Common myeloid progenitor, CD34-positive (primary cell): ENCODE data around the gene PRKCE.

Source experiments
- CTCF ChIA-PET: fragments of 350-600 bp; sonication (Branson Sonifier 250); formaldehyde crosslinking; loops from one replicate; lab custom pipeline; 2021; ENCODE audit warnings: antibody characterized with exemption; lab: Charles Lee
- POLR2A ChIA-PET: fragments of 350-600 bp; sonication (Branson Sonifier 250); formaldehyde crosslinking; loops from one replicate; lab custom pipeline; 2021; ENCODE audit warnings: antibody characterized with exemption; lab: Charles Lee
- DNase-seq, 3 donors: peaks; one replicate each; pipeline versions ENCODE4 v3.0.0 to v3.0.0-alpha.2; 2013
- H3K27ac ChIP-seq, 2 experiments: 1 replicate in 1 of 2; 2 replicates in 1 of 2; pipeline ENCODE4 v1.7.0; 2013; ENCODE audit warnings: inconsistent platforms in 2 of 2, low read length in 2 of 2, mild to moderate bottlenecking in 2 of 2, low read depth in 1 of 2, moderate library complexity in 1 of 2; ENCODE audit not compliant: severe bottlenecking in 2 of 2, insufficient read depth in 1 of 2, poor library complexity in 1 of 2
- H3K27me3 ChIP-seq, 5 experiments: replicated peaks in 2 of 5; 1 replicate in 3 of 5; 2 replicates in 2 of 5; pipeline versions ENCODE4 v1.6.1 to v1.7.0; 2013; ENCODE audit warnings: low read length in 4 of 5, mild to moderate bottlenecking in 2 of 5, moderate library complexity in 2 of 5, inconsistent platforms in 1 of 5; ENCODE audit not compliant: insufficient read depth in 5 of 5, control insufficient read depth in 4 of 5
- H3K36me3 ChIP-seq, 4 experiments: 1 replicate in 2 of 4; 2 replicates in 2 of 4; pipeline versions ENCODE4 v1.6.1 to v1.7.0; 2013; ENCODE audit warnings: low read length in 3 of 4, control low read depth in 1 of 4, mild to moderate bottlenecking in 1 of 4; ENCODE audit not compliant: control insufficient read depth in 4 of 4, insufficient read depth in 4 of 4
- H3K4me1 ChIP-seq, 4 experiments: 1 replicate in 3 of 4; 2 replicates in 1 of 4; pipeline versions ENCODE4 v1.6.1 to v1.7.1; 2013; ENCODE audit warnings: low read length in 3 of 4, mild to moderate bottlenecking in 3 of 4, control low read depth in 1 of 4, inconsistent platforms in 1 of 4, moderate library complexity in 1 of 4; ENCODE audit not compliant: control insufficient read depth in 4 of 4, insufficient read depth in 4 of 4; ENCODE audit errors: control extremely low read depth in 1 of 4
- H3K4me3 ChIP-seq, 7 experiments: 1 replicate in 4 of 7; 2 replicates in 3 of 7; pipeline versions ENCODE4 v1.5.1 to v1.7.0; 2013; ENCODE audit warnings: mild to moderate bottlenecking in 7 of 7, low read length in 6 of 7, moderate library complexity in 6 of 7, inconsistent platforms in 2 of 7, low read depth in 2 of 7, control low read depth in 1 of 7; ENCODE audit not compliant: insufficient read depth in 4 of 7, control insufficient read depth in 1 of 7; ENCODE audit errors: extremely low read depth in 1 of 7
- H3K9me3 ChIP-seq, 5 experiments: 1 replicate in 4 of 5; 2 replicates in 1 of 5; pipeline versions ENCODE4 v1.6.1 to v1.7.1; 2013; ENCODE audit warnings: low read length in 4 of 5, mild to moderate bottlenecking in 2 of 5, inconsistent platforms in 1 of 5, low read depth in 1 of 5, moderate library complexity in 1 of 5; ENCODE audit not compliant: control insufficient read depth in 4 of 5, insufficient read depth in 2 of 5; ENCODE audit errors: control extremely low read depth in 1 of 5
- whole genome bisulfite sequencing: methylation state at CpG from one replicate; pipeline ENCODE4 v1.1.5; 2013; ENCODE audit not compliant: insufficient coverage; 5-methylcytosine and 5-hydroxymethylcytosine counted together

PRKCE gene

GRCh38 chr2:46193855-46194254 is 542.4 kb downstream of the PRKCE start:
- POLR2A ChIA-PET, result no interaction called here
- WGBS, result 100% methylated on average over 3 of the region's 3 CpGs
- no peak overlapping the region for H3K27ac ChIP-seq
- no peak overlapping the region for H3K4me3 ChIP-seq
- DNase-seq, result no peak
- H3K27me3 ChIP-seq, result no peaks in the 10 kb centered on the region
- H3K36me3 ChIP-seq, result no peaks in the 10 kb centered on the region
- H3K4me1 ChIP-seq, result peaks cover 0 to 3% (median 0%) of the 10 kb centered on the region in 4 experiments
- CTCF ChIA-PET, result no interaction called here
- H3K9me3 ChIP-seq, result no peaks in the 10 kb centered on the region

GRCh38 chr2:46194856-46195255 is 543.4 kb downstream of the PRKCE start:
- CTCF ChIA-PET, result no interaction called here
- POLR2A ChIA-PET, result no interaction called here

GRCh38 chr2:46195819-46196218 is 544.3 kb downstream of the PRKCE start:
- POLR2A ChIA-PET, result no interaction called here

More at GRCh38 chr2:46194856-46195255, 543.4 kb downstream of the PRKCE start:
- no peak overlapping the region for H3K27ac ChIP-seq
- H3K36me3 ChIP-seq, result no peaks in the 10 kb centered on the region
- H3K4me3 ChIP-seq, result no peak overlapping the region
- H3K4me1 ChIP-seq, result peaks cover 0 to 3% (median under 1%) of the 10 kb centered on the region in 4 experiments
- H3K27me3 ChIP-seq, result no peaks in the 10 kb centered on the region
- H3K9me3 ChIP-seq, result no peaks in the 10 kb centered on the region
- WGBS, result 86% methylated on average over 2 of the region's 2 CpGs
- no peak for DNase-seq

DNA sequence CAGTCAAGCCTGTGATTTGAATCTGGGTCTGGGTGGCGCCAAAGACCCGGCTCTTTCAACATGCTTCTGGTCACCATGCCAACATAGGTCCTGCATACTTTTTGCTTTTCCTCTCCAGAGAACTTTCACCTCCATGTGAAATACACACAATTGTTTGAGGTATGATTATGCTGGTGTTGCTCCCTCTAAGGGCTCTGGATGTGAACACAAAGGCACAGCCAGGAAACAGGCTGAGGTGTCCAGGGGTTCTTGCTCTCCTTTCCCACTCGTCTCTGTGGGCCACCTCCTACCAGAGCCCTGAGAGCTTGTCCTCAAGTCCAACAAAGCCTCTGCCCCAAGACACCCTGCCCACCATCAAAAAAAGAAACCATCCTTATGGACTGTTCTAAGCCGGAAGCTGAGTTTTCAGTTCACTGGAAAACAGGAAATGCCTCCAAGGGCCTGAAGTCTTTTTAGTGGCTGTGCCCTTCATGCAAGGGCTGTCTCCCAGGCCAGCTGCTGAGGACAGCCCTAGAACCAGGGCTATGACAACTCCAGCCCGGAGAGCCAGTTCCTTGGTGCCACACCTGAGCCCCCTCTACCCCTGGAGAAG is 545.5 kb downstream of the PRKCE start:
- Histone ChIP-seq H3K4me3 (no peak overlapping the region), H3K9me3 (peaks cover 0 to 2% (median 0%) of the 10 kb centered on the region in 5 experiments), H3K27ac (no peak overlapping the region), H3K27me3 (no peaks in the 10 kb centered on the region), H3K4me1 (peaks cover 0 to 13% (median 12%) of the 10 kb centered on the region in 4 experiments), H3K36me3 (no peaks in the 10 kb centered on the region)
- ChIA-PET POLR2A (no interaction called here), CTCF (interaction anchor here (0.7 to 1.6 kb wide), 2 partner anchors 21 to 166 kb away, joined by 3 read pairs; no protein-coding TSS in a partner anchor)
- WGBS, result 100% methylated on average over 2 of the region's 5 CpGs
- DNase-seq, result no peak

More at GRCh38 chr2:46195819-46196218, 544.3 kb downstream of the PRKCE start:
- CTCF ChIA-PET, result no interaction called here
- Histone ChIP-seq H3K36me3 (no peaks in the 10 kb centered on the region), H3K4me1 (peaks cover 0 to 12% (median 9%) of the 10 kb centered on the region in 4 experiments), H3K9me3 (no peaks in the 10 kb centered on the region), H3K4me3 (no peak overlapping the region), H3K27me3 (no peaks in the 10 kb centered on the region), H3K27ac (no peak overlapping the region)
- 94% methylated on average over 10 of the region's 10 CpGs for WGBS
- DNase-seq, result no peak

- POLR2A ChIA-PET, result no interaction called here
- H3K27ac ChIP-seq, result no peak overlapping the region
- WGBS, result 94% methylated on average over 3 of the region's 4 CpGs
- peaks cover 0 to 2% (median 0%) of the 10 kb centered on the region in 5 experiments for H3K9me3 ChIP-seq
- CTCF ChIA-PET, result interaction anchor here (0.7 to 1.6 kb wide), 2 partner anchors 20 to 166 kb away, joined by 3 read pairs; no protein-coding TSS in a partner anchor
- H3K36me3 ChIP-seq, result no peaks in the 10 kb centered on the region
- no peak for DNase-seq
- no peaks in the 10 kb centered on the region for H3K27me3 ChIP-seq
- H3K4me3 ChIP-seq, result no peak overlapping the region
- peaks cover 0 to 13% (median 12%) of the 10 kb centered on the region in 4 experiments for H3K4me1 ChIP-seq
Measured at GRCh38 chr2:46197672-46198071, 546.2 kb downstream of the PRKCE start.

- WGBS, result 87% methylated on average over 4 of the region's 5 CpGs
- Histone ChIP-seq H3K4me3 (no peak overlapping the region), H3K36me3 (no peaks in the 10 kb centered on the region), H3K27me3 (no peaks in the 10 kb centered on the region), H3K9me3 (peaks cover 0 to 2% (median 0%) of the 10 kb centered on the region in 5 experiments), H3K4me1 (peaks cover 0 to 13% (median 12%) of the 10 kb centered on the region in 4 experiments), H3K27ac (no peak overlapping the region)
- ChIA-PET POLR2A (no interaction called here), CTCF (interaction anchor here (1.6 kb wide), 1 partner anchor 20 kb away, joined by 3 read pairs; no protein-coding TSS in a partner anchor)
- DNase-seq, result no peak
Measured at GRCh38 chr2:46198164-46198883, 546.8 kb downstream of the PRKCE start.

- CTCF ChIA-PET, result no interaction called here
- Histone ChIP-seq H3K4me1 (peaks cover 0 to 12% (median 11%) of the 10 kb centered on the region in 4 experiments), H3K36me3 (no peaks in the 10 kb centered on the region), H3K27me3 (no peaks in the 10 kb centered on the region), H3K4me3 (no peak overlapping the region), H3K9me3 (peaks cover 0 to 2% (median 0%) of the 10 kb centered on the region in 5 experiments), H3K27ac (no peak overlapping the region)
- POLR2A ChIA-PET, result no interaction called here
- no peak for DNase-seq
- 100% methylated on average over 3 of the region's 6 CpGs for WGBS
Measured at GRCh38 chr2:46198966-46199365, 547.5 kb downstream of the PRKCE start.
